Stimulated activated CD4-positive, alpha-beta T cell treated with anti-CD3 and anti-CD28 coated beads, TNF-alpha, amount 100 ng/mL, for 4 hours (primary cell): ENCODE measurements around the gene EPO.
"Not testable (repeated sequence)": the region's sequence is repeated elsewhere in the genome, so short reads cannot be mapped to it uniquely, and the experiment has no call there.

Source experiments
- DNase-seq, 3 experiments: peaks; one replicate each; pipeline ENCODE4 v3.0.0-alpha.2; 2020; ENCODE audit warnings: low read depth in 3 of 3

The EPO gene

DNA sequence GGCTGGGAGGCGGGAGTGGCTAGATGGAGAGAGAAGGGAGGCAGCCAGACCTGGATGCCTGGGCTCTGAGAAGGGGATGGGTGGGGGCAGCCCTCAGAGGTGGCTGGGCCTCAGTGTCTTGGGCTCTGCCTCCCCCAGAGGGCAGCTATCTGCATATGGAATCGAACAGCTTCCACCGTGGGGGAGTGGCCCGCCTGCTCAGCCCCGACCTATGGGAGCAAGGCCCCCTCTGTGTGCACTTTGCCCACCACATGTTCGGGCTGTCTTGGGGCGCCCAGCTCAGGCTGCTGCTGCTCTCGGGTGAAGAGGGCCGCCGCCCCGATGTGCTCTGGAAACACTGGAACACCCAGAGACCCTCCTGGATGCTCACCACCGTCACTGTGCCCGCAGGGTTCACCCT lies 16.4 kb downstream of the EPO start:
- no peak for DNase-seq

DNA sequence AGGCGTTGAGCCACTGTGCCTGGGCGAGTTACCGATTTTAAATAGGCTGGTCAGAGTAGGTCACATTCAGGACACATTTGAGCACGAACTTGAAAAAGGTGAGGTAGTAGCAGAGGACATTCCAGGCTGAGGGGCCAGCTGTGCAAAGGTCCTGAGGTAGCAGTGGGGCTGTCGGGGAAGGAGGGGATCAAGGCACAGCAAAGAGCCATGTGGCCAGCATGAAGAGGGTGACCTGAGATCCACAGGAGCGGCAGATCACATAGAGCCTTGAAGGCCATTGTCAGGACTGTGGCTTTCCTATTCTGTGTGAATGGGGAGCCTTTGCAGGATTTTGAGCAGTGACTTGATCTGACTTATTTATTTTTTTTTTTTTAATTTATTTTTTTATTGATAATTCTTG lies 19.7 kb downstream of the EPO start:
- DNase-seq = no peak

DNA sequence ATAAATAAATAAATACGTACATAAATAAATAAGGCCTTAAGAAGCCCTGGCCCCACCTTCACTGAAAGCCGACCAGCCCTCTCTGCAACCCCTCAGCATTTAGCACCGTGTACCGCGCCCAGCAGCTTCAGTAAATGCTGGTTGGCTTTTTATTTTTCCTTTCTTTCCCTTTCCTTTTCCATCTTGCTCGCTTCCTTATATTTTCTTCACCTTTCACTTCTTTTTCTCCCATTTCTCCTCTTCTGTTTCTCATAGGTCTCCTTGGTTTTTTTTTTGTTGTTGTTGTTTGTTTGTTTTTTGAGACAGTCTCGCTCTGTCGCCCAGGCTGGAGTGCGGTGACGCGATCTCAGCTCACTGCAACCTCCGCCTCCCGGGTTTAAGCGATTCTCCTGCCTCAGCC lies 24.3 kb downstream of the EPO start:
- no peak for DNase-seq

DNA sequence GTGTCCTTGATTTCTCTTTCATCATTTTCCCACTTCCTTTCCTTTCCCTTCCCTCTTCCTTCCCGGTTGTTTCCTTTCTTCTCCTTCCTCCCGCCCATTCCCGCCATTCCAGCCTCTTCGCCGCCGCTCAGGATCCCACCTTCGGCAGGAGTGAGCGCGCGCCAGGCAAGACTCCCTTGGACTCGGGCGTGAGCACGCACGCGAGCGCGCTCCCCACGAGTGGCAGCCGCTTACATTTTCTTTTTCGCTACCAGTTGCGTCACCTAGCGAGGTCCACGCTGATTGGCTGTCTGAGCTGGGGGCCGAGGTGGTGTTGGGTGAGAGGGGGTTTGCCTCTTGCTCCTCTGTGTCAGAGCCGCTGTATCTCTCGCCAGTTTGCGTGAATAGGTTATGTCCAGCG lies 24.9 kb downstream of the EPO start:
- DNase-seq = no peak

DNA sequence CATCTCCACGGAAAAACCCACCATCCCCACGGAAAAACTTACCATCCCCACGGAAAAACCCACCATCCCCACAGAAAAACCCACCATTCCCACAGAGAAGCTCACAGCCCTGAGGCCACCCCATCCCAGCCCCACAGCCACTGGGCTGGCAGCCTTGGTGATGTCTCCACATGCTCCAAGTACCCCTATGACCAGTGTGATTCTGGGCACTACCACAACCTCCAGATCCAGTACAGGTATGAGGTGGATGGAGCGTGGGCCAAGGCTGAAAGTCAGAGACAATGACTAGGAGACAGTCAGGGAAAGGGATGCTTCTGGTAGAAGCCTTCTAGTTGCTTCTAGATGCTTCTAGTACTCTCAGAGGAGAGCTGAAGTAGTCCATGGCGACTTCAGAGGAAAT lies 32.7 kb downstream of the EPO start:
- DNase-seq = no peak

DNA sequence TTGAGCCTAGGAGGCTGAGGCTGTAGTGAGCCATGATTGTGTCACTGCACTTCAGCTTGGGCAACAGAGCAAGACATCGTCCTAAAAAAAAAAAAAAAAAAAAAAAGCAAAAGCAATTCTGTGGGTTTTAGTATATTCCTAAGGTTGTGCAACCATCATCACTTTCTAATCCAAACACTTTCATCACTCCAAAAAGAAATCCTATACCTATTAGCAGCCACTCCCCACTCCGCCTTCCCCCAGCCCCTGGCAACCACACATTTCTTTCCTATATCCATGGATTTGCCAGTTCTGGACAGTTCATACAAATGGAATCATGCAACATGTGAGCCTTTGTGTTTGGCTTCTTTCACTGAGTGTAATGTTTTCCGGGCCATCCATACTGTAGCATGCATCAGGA lies 33.5 kb downstream of the EPO start:
- no peak for DNase-seq

DNA sequence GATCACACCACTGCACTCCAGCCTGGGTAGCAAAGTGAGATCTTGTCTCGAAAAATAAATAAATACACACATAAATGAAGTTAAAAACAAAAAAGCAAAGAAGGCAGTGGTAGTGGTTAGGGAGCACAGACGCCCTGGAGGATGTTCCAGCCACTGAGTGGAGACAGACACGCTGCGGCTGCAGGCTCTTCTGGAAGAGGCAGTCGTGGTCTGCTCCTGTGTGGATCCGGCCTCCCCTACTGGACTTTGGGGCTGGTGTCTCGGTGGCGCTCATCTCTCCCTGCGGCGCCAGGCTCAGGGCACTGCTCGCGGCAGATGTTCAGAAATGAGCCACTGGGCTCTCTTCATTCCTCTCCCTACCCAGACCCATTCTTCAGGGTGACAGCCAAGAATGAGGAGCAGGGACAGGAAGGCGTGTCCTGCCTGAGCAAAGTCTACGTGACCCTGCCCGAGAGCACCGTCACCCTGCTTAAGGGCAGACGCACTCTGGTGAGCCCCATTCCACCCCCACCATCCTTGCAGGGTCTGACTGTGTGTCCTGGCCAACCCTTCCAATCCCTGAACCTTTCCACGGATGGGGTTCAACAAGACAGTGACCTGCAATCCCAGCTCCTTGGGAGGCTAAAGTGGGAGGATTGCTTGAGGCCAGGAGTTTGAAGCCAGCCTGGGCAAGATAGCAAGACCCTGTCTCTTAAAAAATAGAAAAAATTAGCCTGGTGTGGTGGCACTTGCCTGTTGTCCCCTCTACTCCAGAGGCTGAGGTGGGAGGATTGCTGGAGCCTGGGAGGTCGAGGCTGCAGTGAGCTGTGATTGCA lies 39.3 kb downstream of the EPO start:
- DNase-seq = no peak

DNA sequence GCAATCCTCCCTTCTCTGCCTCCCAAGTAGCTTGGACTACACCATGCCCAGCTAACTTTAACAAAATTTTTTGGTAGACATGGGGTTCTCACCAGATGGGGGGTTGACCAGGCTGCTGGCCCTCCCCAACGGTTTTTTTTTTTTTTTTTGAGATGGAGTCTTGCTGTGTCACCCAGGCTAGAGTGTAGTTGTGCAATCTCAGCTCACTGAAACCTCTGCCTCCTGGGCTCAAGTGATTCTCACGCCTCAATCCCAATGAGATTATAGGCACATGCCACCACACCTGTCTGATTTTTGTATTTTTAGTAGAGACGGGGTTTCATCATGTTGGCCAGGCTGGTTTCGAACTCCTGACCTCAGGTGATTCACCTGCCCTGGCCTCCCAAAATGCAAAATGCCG lies 42.6 kb downstream of the EPO start:
- not testable (repeated sequence) for DNase-seq

DNA sequence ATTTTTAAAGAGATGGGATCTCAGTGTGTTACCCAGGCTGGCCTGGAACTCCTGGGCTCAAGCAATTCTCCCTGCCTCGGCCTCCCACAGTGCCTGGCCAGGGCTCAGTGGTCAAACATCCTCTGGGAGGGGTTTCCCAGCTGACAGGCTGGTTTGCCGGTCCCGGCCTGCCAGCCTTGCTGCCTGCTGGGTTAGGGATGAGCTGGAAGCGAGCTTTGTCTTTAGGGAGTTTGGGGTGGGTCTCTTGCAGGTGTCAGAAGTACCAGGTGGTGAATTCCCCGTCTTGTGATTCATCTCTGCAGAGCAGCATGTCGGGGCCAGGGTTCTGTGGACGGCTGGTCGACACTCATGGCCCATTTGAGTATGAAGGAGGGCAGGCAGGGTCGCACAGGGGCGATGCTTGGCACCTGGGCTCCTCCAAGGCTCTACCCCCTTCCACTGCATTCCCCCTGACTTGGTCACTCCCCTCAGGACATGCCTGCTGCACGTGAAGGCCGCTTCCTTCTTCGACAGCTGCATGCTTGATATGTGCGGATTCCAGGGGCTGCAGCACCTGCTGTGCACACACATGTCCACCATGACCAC lies 43.4 kb downstream of the EPO start:
- no peak for DNase-seq

DNA sequence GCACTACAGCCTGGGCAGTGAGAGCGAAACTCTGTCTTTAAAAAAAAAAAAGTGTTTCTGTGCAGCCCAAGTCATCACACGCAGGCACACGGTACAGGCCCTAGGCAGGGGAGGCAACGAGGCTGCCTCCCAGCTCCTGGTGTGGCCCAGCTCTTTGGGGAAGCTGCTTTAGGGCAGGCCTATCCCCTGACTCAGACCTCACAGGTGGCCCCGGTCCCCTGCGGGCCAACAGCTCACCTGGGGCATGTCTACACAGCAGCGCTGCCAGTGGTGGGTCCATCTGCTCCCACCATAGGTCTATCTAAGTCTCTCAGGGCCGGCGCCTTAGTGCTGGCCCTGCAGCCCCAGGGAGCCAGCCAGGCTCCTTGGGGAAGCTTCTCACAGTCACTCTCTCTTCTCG lies 44.6 kb downstream of the EPO start:
- DNase-seq = no peak

DNA sequence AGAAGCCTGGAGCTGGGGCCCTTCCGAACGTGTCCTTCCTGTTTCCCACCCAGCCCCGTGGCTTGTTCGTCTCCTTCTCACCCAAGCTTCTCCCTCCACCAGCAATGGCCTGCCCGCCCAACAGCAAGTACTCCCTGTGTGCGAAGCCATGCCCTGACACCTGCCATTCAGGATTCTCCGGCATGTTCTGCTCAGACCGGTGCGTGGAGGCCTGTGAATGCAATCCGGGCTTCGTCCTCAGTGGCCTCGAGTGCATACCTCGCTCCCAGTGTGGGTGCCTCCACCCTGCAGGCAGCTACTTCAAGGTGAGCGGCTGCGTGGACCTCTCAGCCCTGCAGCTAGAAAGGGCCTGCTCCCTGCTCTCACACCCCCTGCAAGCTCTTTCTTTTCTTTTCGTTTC lies 45.0 kb downstream of the EPO start:
- DNase-seq = no peak

DNA sequence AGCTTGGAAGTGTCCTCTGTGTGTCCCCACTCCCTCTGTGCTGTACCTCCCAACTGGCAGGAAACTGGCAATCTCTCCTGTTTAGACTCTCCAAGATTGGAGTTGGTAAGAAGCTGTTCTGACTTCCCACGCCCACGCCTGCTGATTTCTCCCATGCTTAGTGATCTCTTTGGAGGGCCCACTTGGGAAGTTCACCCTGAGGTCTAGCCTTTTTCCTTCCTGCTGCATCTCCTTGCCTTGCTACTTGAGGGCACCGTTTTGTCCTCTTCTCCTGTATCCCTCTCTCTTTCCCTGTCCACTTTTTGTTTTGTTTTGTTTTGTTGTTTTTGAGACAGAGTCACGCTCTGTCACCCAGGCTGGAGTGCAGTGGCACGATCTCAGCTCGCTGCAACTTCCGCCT lies 48.5 kb downstream of the EPO start:
- DNase-seq = no peak
